ENCODE results near the gene ZSWIM1. TPM values are rescaled to one million over a fixed set of nuclear protein-coding genes. Genes with fewer than 3 reads are reported as not detected.

The ZSWIM1 gene
- total RNA-seq, 1 donor from 2014 or later: 17.3 TPM

GRCh38 chr20:45863543-45864470, 17.2 kb upstream of the ZSWIM1 start:
- no peaks in the 10 kb centered on the region for H3K9me3 Mint-ChIP-seq
- H3K36me3 Mint-ChIP-seq: peaks cover 4% of the 10 kb centered on the region
- no peak for DNase-seq (ENCODE audit: extremely low spot score, unreplicated experiment)
- H3K4me3 Mint-ChIP-seq: no peak overlapping the region
- TF ChIP-seq CTCF (conservative IDR thresholded peaks at IDR 0.05): no peak
- no peaks in the 10 kb centered on the region for H3K27me3 Mint-ChIP-seq
- peak overlapping the region; percentile 64 for H3K27ac Mint-ChIP-seq
- peaks cover 14% of the 10 kb centered on the region for H3K4me1 Mint-ChIP-seq (ENCODE audit: unreplicated experiment)

GRCh38 chr20:45866454-45866853, 14.6 kb upstream of the ZSWIM1 start:
- no peak for DNase-seq (ENCODE audit: extremely low spot score, unreplicated experiment)
- no peaks in the 10 kb centered on the region for H3K27me3 Mint-ChIP-seq
- H3K27ac Mint-ChIP-seq: no peak overlapping the region
- H3K4me1 Mint-ChIP-seq (ENCODE audit: unreplicated experiment): peaks cover 6% of the 10 kb centered on the region
- peaks cover 4% of the 10 kb centered on the region for H3K36me3 Mint-ChIP-seq
- TF ChIP-seq CTCF (conservative IDR thresholded peaks at IDR 0.05): no peak
- no peak overlapping the region for H3K4me3 Mint-ChIP-seq
- H3K9me3 Mint-ChIP-seq: no peaks in the 10 kb centered on the region

GRCh38 chr20:45867136-45867818, 13.8 kb upstream of the ZSWIM1 start:
- TF ChIP-seq CTCF (conservative IDR thresholded peaks at IDR 0.05): no peak
- DNase-seq (ENCODE audit: extremely low spot score, unreplicated experiment): no peak
- Mint-ChIP-seq H3K9me3 (no peaks in the 10 kb centered on the region), H3K27me3 (no peaks in the 10 kb centered on the region), H3K27ac (no peak overlapping the region), H3K4me3 (no peak overlapping the region), H3K36me3 (peaks cover 4% of the 10 kb centered on the region), H3K4me1 (ENCODE audit: unreplicated experiment) (peaks cover 6% of the 10 kb centered on the region)

- TF ChIP-seq CTCF (conservative IDR thresholded peaks at IDR 0.05): no peak
- Mint-ChIP-seq H3K9me3 (no peaks in the 10 kb centered on the region), H3K4me1 (ENCODE audit: unreplicated experiment) (peaks cover 6% of the 10 kb centered on the region), H3K4me3 (no peak overlapping the region), H3K27ac (no peak overlapping the region), H3K27me3 (no peaks in the 10 kb centered on the region), H3K36me3 (peaks cover 4% of the 10 kb centered on the region)
- DNase-seq (ENCODE audit: extremely low spot score, unreplicated experiment): no peak
These were observed 13.2 kb upstream of the ZSWIM1 start for GRCh38 chr20:45867819-45868176.

GRCh38 chr20:45872626-45873025, 8.4 kb upstream of the ZSWIM1 start:
- H3K27me3 Mint-ChIP-seq: no peaks in the 10 kb centered on the region
- H3K27ac Mint-ChIP-seq: no peak overlapping the region
- no peak for DNase-seq (ENCODE audit: extremely low spot score, unreplicated experiment)
- no peaks in the 10 kb centered on the region for H3K9me3 Mint-ChIP-seq
- no peaks in the 10 kb centered on the region for H3K4me1 Mint-ChIP-seq (ENCODE audit: unreplicated experiment)
- no peak for TF ChIP-seq CTCF (conservative IDR thresholded peaks at IDR 0.05)
- no peak overlapping the region for H3K4me3 Mint-ChIP-seq
- H3K36me3 Mint-ChIP-seq: no peaks in the 10 kb centered on the region
